ENCODE data around the gene GIPC2.
"Not testable (repeated sequence)": the region's sequence is repeated elsewhere in the genome, so short reads cannot be mapped to it uniquely, and the experiment has no call there.

GIPC2 gene

DNA sequence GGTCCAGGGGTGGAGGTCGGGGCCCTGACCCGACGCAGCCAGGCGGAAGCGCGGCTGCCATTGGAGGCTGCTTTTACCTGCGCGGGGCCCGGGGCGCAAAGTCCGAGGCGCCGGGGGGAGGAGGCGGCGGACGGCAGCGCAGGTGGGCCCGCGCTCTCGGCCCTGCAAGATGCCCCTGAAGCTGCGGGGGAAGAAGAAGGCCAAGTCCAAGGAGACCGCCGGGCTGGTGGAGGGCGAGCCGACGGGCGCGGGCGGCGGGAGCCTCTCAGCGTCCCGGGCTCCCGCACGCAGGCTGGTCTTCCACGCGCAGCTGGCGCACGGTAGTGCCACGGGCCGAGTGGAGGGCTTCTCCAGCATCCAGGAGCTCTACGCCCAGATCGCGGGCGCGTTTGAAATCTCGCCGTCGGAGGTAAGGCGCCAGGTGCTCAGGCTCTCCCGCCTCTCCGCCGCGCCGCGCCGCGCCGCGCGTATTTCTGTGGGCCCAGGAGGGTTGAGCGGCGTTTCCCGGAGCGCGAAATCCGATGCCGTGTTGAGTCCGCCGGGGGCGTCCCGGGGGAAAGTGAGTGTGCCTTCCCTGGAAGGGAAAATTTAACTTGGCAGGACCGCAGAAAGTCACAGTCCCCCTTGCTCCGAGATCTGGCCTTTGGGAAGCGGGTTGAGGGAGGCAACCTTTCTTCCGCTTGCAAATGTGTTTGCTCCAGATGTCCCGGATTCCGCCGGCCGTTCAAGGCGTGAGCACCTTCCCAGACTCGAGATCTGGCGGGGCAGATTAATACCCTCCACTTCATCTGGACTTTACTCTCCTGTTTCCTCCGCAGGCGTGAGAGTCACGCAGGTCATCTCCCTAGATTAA, at the start of gene GIPC2:
TSS of gene GIPC2 (plus strand) at position 41 of the 853 bp plus-strand sequence. CDS start at position 170, 129 bp downstream.
- H3K27me3 ChIP-seq (ENCODE audit: low read depth): no peaks in the 10 kb centered on the region
- H3K4me3 ChIP-seq: no peak within 1 kb of the TSS
- DNase-seq (ENCODE audit: low spot score in 2 of 2): no peak
- H3K36me3 ChIP-seq (replicated peaks): no peaks in the 10 kb centered on the region
- in situ Hi-C loops (cut with MboI; ENCODE audit: low sequenced_read_pairs): no loop called here
- no peaks in the 10 kb centered on the region for H3K9me3 ChIP-seq
- no peaks in the 10 kb centered on the region for H3K4me1 ChIP-seq

- Histone ChIP-seq H3K4me1 (no peaks in the 10 kb centered on the region), H3K4me3 (no peak overlapping the region), H3K36me3 (replicated peaks) (peaks cover 13% of the 10 kb centered on the region), H3K27me3 (ENCODE audit: low read depth) (no peaks in the 10 kb centered on the region), H3K9me3 (no peaks in the 10 kb centered on the region)
- in situ Hi-C loops (cut with MboI; ENCODE audit: low sequenced_read_pairs): no loop called here
- DNase-seq (ENCODE audit: low spot score in 2 of 2): no peak
Measured at GRCh38 chr1:77996734-77997133, 49.0 kb upstream of the GIPC2 start.

GRCh38 chr1:78000536-78000935, 45.2 kb upstream of the GIPC2 start:
- DNase-seq (ENCODE audit: low spot score in 2 of 2); H3K36me3 ChIP-seq (replicated peaks); H3K4me3 ChIP-seq; H3K9me3 ChIP-seq; in situ Hi-C loops (cut with MboI; ENCODE audit: low sequenced_read_pairs); H3K27me3 ChIP-seq (ENCODE audit: low read depth): not testable (repeated sequence)
- peaks cover 21% of the 10 kb centered on the region for H3K4me1 ChIP-seq

GRCh38 chr1:78003070-78003746, 42.6 kb upstream of the GIPC2 start:
- Histone ChIP-seq H3K27me3 (ENCODE audit: low read depth) (no peaks in the 10 kb centered on the region), H3K4me3 (no peak overlapping the region), H3K36me3 (replicated peaks) (no peaks in the 10 kb centered on the region), H3K4me1 (peaks cover 24% of the 10 kb centered on the region), H3K9me3 (no peaks in the 10 kb centered on the region)
- peak in 1 of 2 experiments; percentile 29 for DNase-seq (ENCODE audit: low spot score in 2 of 2)
- in situ Hi-C loops (cut with MboI; ENCODE audit: low sequenced_read_pairs): no loop called here

DNA sequence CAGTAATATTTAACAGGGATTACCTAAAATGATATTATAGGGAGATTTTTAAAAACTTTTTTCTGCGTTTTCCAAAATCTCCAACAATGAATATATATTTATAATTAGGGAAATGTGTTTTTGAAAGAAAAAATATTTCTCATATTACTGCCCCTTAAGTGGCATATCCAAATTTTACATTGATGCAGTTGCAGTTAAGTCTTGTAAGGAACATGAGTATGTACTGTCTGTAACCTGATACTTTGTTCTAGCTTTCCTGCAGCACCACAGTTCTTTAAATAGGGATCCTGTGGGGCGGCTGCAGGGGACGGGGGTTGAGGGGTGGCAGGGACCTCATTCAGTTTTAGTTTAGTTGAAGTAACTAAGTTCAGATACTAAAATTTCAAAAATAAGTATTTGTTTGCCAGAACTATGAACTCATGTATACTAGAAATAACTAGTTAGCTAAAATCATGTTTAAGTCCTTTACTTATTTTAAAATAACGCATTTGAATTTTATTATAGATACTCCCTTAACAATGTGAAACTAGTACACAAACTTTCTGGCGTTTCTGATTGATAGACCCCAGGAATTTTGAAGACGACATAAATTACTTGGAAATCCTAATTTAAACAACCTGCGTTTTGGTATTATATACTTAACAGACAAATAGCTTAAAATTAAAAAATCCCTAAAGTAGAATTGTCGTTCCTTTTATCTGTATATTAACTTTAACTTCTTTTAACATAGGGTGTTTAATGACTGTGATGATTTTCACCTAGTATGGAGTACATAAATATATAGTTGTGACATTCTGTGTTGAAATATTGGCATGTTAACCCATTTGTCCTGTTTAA, 41.7 kb upstream of the GIPC2 start:
- Histone ChIP-seq H3K36me3 (replicated peaks) (no peaks in the 10 kb centered on the region), H3K9me3 (no peaks in the 10 kb centered on the region), H3K4me3 (peak overlapping the region; percentile 39), H3K4me1 (peaks cover 24% of the 10 kb centered on the region), H3K27me3 (ENCODE audit: low read depth) (no peaks in the 10 kb centered on the region)
- in situ Hi-C loops (cut with MboI; ENCODE audit: low sequenced_read_pairs): no loop called here
- peak; percentile 83 to 91 for DNase-seq (ENCODE audit: low spot score in 2 of 2)

DNA sequence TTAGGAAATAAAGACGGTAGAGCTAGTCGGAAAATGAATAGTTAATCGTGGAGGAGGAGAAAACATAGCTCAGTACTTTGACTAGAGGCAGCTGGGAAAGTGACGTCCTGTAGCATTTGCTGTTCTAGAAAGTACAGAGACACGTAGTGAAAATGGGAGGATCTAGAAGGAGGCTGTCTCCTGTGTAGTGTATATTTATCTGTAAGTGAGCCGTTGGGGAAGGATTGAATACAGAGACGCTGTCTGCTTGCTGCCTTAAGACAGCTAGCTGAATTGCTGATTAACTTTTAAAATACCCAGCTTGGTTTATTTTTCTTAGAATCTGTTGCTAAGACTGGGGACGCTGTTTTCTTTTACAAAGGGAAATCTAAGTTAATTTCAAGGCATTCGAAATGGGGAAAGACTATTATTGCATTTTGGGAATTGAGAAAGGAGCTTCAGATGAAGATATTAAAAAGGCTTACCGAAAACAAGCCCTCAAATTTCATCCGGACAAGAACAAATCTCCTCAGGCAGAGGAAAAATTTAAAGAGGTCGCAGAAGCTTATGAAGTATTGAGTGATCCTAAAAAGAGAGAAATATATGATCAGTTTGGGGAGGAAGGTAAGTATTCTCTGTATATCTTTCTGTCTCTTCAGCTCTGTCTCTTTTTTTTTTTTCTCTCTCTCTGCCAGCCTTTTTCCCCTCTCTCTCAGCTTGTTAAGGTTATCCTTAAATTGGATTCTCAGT, 40.9 kb upstream of the GIPC2 start, which contains the start of gene DNAJB4:
TSS of gene DNAJB4 (plus strand) at position 221 of the 729 bp plus-strand sequence. CDS start at position 393, 172 bp downstream.
- peak within 1 kb of the TSS; percentile 39 for H3K4me3 ChIP-seq
- H3K9me3 ChIP-seq: no peaks in the 10 kb centered on the region
- H3K4me1 ChIP-seq: peaks cover 25% of the 10 kb centered on the region
- DNase-seq (ENCODE audit: low spot score in 2 of 2): peak; percentile 76 to 97
- H3K27me3 ChIP-seq (ENCODE audit: low read depth): no peaks in the 10 kb centered on the region
- no peaks in the 10 kb centered on the region for H3K36me3 ChIP-seq (replicated peaks)
- in situ Hi-C loops (cut with MboI; ENCODE audit: low sequenced_read_pairs): no loop called here

GRCh38 chr1:78005448-78005722, 40.4 kb upstream of the GIPC2 start:
- Histone ChIP-seq H3K4me3 (peak overlapping the region; percentile 39), H3K27me3 (ENCODE audit: low read depth) (no peaks in the 10 kb centered on the region), H3K4me1 (peaks cover 29% of the 10 kb centered on the region), H3K9me3 (no peaks in the 10 kb centered on the region), H3K36me3 (replicated peaks) (no peaks in the 10 kb centered on the region)
- no peak for DNase-seq (ENCODE audit: low spot score in 2 of 2)
- in situ Hi-C loops (cut with MboI; ENCODE audit: low sequenced_read_pairs): no loop called here

DNA sequence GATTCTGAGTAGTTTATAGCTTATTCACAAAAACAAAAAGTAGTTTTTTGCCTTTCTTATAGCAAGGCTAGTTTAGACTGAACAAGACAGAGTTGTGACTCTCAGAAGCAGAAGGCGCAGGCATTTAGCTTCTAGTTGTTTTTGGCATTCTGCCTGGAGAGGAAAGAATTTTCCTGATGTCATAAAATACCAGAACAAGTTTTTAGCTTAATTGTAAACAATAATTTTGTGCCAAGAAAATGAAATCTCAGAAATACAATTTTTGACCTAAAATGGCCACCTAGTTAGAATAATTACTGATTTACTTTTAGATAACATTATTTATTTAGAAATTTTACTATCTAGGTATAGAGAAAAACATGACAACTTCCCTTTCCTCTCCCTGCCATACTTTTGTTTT, 40.0 kb upstream of the GIPC2 start:
- Histone ChIP-seq H3K4me3 (peak overlapping the region; percentile 39), H3K36me3 (replicated peaks) (no peaks in the 10 kb centered on the region), H3K9me3 (no peaks in the 10 kb centered on the region), H3K4me1 (peaks cover 29% of the 10 kb centered on the region), H3K27me3 (ENCODE audit: low read depth) (no peaks in the 10 kb centered on the region)
- in situ Hi-C loops (cut with MboI; ENCODE audit: low sequenced_read_pairs): no loop called here
- peak; percentile 31 to 64 for DNase-seq (ENCODE audit: low spot score in 2 of 2)

- Histone ChIP-seq H3K27me3 (ENCODE audit: low read depth) (no peaks in the 10 kb centered on the region), H3K9me3 (no peaks in the 10 kb centered on the region), H3K4me1 (peaks cover 29% of the 10 kb centered on the region), H3K4me3 (peak overlapping the region; percentile 39), H3K36me3 (replicated peaks) (no peaks in the 10 kb centered on the region)
- in situ Hi-C loops (cut with MboI; ENCODE audit: low sequenced_read_pairs): no loop called here
- no peak for DNase-seq (ENCODE audit: low spot score in 2 of 2)
Measured at GRCh38 chr1:78006521-78006920, 39.2 kb upstream of the GIPC2 start.

GRCh38 chr1:78007677-78008341, 38.0 kb upstream of the GIPC2 start:
- Histone ChIP-seq H3K9me3 (no peaks in the 10 kb centered on the region), H3K4me3 (0 out of 2 replicates have a peak overlapping the region, but pooled peaks have one; percentile 0), H3K4me1 (peaks cover 19% of the 10 kb centered on the region), H3K36me3 (replicated peaks) (no peaks in the 10 kb centered on the region), H3K27me3 (ENCODE audit: low read depth) (no peaks in the 10 kb centered on the region)
- DNase-seq (ENCODE audit: low spot score in 2 of 2): no peak
- in situ Hi-C loops (cut with MboI; ENCODE audit: low sequenced_read_pairs): no loop called here

DNA sequence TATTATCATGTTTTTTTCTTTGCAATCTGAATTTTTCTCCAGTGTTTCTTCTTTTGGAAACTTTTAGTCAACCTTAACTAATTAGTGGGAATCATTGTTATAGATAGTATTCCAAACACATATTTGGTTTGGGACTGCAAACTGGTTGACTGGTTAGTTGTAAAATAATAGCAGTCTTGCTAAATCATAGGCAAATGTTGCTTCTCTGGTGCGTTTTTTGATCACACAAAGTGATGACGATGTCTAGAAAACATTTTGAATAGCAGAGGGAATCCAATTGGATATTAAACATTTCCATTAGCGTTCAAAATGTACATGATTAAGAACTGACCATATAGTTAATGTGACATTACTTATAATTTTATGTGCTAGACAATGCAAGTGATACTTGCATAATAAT, 36.5 kb upstream of the GIPC2 start:
- H3K27me3 ChIP-seq (ENCODE audit: low read depth): no peaks in the 10 kb centered on the region
- in situ Hi-C loops (cut with MboI; ENCODE audit: low sequenced_read_pairs): no loop called here
- no peak overlapping the region for H3K4me3 ChIP-seq
- H3K9me3 ChIP-seq: no peaks in the 10 kb centered on the region
- peaks cover 8% of the 10 kb centered on the region for H3K4me1 ChIP-seq
- no peaks in the 10 kb centered on the region for H3K36me3 ChIP-seq (replicated peaks)
- no peak for DNase-seq (ENCODE audit: low spot score in 2 of 2)

DNA sequence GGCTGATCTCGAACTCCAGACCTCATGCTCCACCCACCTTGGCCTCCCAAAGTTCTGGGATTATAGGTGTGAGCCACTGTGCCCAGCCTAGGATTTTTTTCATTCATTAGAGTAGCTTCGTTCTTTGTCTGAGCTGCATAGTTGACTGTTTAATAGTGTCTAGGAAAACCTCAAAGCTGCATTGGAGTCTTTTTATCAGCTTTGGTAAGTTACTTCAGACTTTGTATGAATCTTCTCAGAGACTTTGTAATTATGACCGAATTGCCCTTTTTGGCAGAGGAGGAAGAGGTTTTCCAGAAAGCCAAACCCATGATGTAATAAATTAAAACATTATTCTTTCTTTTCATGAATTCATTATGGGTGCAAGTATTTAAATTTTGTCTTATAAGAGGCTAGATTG, 35.9 kb upstream of the GIPC2 start:
- Histone ChIP-seq H3K27me3 (ENCODE audit: low read depth) (no peaks in the 10 kb centered on the region), H3K4me3 (no peak overlapping the region), H3K4me1 (peaks cover 8% of the 10 kb centered on the region), H3K9me3 (no peaks in the 10 kb centered on the region), H3K36me3 (replicated peaks) (no peaks in the 10 kb centered on the region)
- peak in 1 of 2 experiments; percentile 10 for DNase-seq (ENCODE audit: low spot score in 2 of 2)
- in situ Hi-C loops (cut with MboI; ENCODE audit: low sequenced_read_pairs): no loop called here

GRCh38 chr1:78011050-78011449, 34.7 kb upstream of the GIPC2 start:
- Histone ChIP-seq H3K9me3 (no peaks in the 10 kb centered on the region), H3K4me1 (peaks cover 8% of the 10 kb centered on the region), H3K4me3 (no peak overlapping the region), H3K27me3 (ENCODE audit: low read depth) (no peaks in the 10 kb centered on the region), H3K36me3 (replicated peaks) (peaks cover 3% of the 10 kb centered on the region; the same call in 1 of the 2 replicates)
- in situ Hi-C loops (cut with MboI; ENCODE audit: low sequenced_read_pairs): no loop called here
- DNase-seq (ENCODE audit: low spot score in 2 of 2): no peak

Measured in HAP-1 (cell line).